Activated CD4-positive, alpha-beta T cell treated with anti-CD3 and anti-CD28 coated beads, Interleukin-2, amount 50 U/mL, for 48 hours (primary cell): ENCODE results near the gene ASTN2.
"Not testable (repeated sequence)": the region's sequence is repeated elsewhere in the genome, so short reads cannot be mapped to it uniquely, and the experiment has no call there.

Experiments
- DNase-seq, 2 experiments: peaks; one replicate each; pipeline ENCODE4 v3.0.0-alpha.2; 2020

The ASTN2 gene

DNA sequence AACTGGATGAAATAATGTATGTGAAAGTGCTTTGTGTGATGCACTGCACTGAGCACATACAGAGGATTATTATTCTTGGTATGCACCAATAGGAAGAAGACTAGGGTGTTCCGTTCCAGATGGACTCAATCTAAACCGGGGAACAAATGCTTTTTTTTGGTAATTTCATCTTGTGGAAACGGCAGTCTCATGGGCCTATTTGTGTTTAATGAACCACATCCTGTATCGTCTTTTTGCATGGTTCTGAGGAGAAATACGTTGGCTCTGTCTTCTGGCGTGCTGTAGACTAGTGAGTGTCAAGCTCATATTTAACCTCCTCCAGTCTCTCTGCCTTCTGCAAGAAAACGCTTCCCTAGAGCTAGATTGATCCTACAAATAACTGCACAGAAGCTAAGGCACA is 697.7 kb downstream of the ASTN2 start:
- DNase-seq: no peak

GRCh38 chr9:116716438-116716837 is 698.4 kb downstream of the ASTN2 start:
- no peak for DNase-seq

DNA sequence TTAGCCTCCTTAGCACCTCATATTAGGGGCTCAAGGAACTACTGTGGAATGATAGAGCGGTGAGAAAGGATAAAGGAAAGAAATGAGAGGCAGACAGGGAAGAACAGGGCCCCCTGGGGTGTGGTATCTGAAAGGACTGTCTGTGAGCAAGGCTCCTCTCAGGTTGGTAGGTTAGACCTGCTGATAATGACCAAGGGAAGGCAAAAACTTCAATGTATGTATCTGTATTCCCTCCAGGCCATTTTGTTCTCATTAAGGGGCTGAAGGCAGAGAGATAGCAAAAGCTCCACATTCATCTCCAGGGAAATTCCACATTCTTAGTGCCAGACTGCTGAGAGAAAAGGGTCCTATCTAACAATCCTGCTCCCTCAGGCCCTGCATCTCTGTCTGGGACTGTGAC is 699.1 kb downstream of the ASTN2 start:
- no peak for DNase-seq

DNA sequence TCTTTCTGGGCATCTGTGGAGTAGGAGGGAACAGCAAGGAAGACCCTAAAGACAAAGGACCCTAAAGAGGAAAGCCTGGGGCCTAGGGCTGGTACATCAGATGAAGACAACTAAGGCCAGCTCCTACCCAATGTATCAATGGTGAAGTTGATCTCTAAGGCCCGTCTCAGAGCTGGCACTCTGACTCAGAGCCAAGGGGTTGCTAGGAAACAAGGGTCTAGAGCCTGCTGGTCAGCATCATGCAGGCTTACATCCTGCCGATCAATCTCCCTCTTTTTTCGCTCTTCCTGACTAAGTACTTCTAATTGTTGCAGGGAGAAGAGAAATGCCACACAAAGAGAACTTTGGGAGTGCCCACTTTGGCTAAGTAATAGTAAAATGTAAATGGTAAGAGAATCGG is 701.6 kb downstream of the ASTN2 start:
- no peak for DNase-seq

DNA sequence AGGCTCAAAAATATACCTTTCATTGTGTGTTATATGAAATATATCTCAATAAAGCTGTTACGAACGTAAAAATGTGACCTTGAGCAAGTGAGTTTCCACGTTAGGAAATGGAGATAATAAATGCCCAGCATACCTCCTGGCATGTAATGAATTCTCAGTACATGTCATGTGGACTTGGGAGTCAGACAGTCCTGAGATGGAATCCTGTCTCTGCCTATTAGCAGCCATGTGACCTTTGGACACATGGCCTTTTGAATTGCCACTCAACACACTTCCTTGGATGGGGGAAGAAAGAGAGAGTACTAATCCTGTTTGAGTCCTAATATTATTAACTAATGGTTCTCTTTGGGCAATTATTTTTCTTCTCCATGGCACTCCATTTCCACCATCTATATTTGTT is 702.1 kb downstream of the ASTN2 start:
- no peak for DNase-seq

DNA sequence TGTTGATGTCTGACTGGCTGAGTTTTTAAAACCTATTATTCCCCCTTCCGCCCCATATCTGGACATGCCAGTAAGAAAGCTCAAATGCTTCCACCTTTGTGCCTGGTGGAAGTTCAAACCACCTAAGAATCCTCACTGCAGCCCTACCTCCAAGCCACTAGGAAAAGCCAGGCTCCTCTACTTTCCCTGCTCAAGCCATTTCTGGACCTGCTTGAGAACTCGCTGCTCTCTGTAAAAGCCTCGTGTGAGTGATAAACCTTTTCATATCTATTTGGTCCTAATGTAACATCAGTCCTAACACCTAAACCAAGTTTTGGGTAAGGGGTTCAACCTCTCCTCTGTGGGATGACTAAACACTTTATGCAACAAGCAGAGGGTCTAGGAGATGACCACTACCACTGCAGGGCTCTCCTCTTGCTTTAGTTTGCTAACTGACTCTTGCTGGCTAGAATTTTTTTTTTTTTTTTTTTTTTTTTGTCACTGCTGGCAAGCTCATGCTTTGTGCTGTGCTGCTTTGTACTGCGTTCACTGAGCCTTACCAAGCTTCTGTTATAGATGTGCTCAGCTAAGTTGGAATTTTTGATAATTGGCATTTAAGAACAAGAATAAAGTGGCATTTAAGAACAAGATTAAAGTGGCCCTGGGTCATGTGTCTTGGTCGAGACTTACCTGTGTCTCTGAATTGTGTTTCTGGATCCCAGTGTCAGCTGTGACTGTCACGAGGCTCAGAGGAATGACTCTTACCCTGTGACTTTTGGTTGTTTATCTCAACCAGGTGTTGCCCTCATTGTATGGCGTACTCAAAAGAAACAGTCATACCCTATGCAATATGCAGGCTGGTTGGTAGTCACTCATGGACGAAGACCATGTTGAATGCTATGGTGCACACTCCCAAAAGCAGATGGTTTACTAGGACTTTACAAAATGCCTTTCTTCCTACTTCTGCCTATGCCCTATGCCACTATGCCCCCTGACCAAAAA is 708.3 kb downstream of the ASTN2 start:
- no peak for DNase-seq

GRCh38 chr9:116705531-116705930 is 709.3 kb downstream of the ASTN2 start:
- DNase-seq: no peak

DNA sequence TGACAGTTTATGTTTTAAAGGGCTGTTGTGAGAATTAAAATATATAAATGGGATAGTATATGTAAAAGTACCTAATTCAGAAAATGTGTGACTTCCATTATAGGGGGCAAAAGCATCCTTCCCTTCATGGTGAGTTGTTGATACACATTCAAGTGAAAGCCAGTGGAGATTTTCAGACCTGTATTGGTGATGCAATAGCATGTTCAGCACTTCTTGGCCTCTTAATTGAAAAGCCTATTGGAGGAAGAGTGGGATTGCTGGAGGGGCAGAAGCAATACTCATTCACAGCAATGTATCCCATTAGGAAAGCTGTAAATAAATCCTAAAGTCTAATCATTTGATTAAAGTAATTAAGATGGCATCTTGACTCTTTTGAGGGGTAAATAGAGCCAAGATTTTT is 710.4 kb downstream of the ASTN2 start:
- DNase-seq: no peak

- no peak for DNase-seq
Measured at GRCh38 chr9:116703634-116704033, 711.2 kb downstream of the ASTN2 start.

GRCh38 chr9:116701940-116702642 is 712.8 kb downstream of the ASTN2 start:
- DNase-seq: no peak

DNA sequence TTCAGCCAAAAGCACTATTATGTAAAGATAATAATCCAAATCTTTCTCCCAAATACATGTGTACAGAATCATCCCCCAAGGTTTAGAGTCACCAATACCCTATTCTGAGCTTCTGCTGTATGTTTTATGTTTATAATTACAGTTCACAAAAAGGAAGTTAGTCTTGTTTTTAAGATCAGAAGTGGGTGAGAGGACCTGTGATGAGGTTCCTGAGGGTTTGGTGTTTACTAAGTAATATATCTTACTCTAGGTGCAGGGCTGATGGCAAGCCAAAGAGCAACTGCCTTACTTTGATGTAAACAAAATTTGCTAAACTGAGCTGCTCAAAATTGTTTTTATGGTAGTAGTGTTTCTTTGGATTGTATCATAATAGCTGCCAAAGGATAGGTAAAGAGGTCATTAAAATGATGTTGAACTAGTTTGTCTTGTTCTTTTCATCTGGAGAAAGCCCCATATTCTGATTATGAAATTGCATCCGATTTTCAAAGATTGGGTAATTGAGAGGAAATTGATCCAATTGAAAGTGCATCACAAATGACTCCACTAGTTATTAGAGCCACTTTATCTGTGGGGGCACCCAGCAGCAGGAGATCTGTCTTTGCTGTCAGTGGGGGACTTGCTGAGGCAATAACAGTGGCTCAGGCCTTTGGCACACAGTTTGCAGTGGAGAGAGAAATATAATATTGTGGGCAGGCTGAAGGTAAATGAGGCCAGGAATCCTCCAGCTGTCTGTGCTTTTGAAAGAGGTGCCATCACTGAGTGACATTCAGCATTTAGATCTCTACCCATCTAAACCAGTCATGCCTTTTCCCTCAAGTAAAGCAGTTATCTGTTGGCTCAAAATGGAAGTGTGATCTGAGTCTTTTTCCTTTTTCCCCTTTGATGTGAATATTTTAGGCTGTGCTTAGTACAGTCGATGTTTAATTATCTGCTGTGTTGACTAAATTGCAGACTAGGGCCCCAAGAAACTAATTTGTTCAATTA is 713.7 kb downstream of the ASTN2 start:
- no peak for DNase-seq

- DNase-seq: no peak
Measured at GRCh38 chr9:116700279-116700678, 714.6 kb downstream of the ASTN2 start.

- no peak for DNase-seq
Measured at GRCh38 chr9:116697887-116698286, 717.0 kb downstream of the ASTN2 start.

- DNase-seq: no peak
Measured at GRCh38 chr9:116697362-116697761, 717.5 kb downstream of the ASTN2 start.

DNA sequence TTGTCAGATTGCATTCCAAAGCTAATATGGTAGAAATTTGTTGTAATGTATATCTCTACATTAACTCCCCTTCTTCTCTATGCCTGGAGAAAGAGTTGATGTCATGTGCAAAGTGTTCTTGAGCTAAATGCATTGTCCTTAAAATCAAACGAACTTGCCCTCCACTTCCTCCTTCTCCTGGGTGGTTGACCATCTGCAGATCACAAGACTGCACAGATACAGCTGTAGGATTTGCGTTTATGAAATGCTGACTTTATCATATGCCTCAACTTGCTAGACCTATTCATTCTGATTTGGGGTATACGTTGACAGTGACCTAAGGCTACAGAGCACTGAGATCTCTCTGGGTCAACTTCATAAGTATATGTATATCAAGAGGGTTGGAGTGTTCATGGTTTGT is 719.4 kb downstream of the ASTN2 start:
- no peak for DNase-seq

DNA sequence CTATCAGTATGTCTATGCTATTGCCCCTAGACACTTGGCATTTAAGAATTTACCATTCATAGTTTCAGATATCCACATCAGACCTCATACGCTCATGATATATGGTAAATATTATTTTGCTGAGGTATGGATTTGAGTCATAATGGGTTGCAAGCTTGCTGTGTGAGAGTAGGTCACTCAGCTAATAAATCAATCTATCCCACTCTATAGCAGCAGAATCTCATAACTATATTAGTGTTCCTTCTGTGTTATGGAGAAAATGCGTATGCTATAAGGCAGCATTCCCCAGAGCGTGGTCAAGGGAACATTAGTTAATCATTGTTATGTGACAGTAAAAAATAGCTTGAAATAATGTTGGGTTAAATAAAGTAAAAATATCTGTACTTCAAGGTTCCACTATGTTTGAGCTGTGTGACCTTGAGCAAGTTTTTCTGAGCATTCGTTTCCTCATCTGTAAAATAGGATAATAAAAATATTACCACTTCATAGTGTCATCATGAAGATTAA is 720.0 kb downstream of the ASTN2 start:
- DNase-seq: no peak

GRCh38 chr9:116693233-116693731 is 721.6 kb downstream of the ASTN2 start:
- DNase-seq: no peak

DNA sequence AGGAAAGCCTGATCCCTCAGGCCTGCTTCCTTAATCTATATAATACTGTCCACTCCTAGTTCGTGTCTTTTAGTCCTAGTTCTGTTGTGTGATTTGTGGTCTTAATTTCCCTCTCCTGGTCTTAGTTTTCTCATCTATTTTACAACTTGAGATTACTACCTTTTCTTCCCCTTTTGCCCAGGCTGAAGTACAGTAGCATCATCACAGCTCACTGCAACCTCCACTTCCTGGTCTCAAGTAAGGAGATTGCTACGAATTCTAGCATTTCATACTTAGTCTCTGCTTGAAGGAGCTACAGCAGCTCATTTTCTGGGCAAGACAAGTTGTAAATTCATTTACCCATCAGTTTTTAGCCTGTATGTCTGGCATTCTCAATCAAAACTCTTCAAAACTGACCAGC is 722.2 kb downstream of the ASTN2 start:
- DNase-seq: no peak

DNA sequence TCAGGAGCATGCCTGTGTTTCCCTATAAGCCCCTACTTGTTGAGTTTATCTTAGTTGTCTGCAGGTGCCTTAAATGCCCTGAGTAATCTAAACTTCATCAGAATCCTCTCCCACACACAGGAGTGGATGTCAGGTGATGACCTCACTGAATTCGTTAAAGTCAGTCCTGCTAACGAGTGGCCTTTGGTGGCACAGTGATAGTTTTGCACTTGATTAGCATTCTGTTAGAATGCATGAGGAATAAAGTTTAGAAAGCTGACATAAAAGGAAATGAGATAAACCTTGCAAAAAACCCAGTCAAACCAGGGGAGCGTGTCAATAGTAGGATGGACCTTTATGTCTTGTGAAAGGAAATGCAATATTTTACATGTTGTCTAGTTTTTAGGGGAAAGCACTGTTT is 723.2 kb downstream of the ASTN2 start:
- DNase-seq: no peak

DNA sequence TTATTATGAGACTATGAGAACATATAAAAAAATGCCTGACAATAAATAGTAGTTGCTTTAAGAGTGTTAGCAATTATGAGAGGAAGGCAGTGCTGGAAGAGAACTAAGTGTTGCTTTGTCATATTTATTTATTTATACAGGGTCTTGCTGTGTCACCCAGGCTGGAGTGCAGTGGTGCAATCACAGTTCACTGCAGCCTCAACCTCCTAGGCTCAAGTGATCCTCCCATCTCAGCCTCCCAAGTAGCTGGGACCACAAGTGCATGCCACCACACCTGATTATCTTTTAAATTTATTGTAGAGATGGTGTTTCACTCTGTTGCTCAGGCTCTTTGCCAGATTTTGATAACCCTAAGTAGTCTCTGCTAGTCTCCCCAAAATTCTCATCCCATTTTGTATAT is 724.1 kb downstream of the ASTN2 start:
- DNase-seq: not testable (repeated sequence)

DNA sequence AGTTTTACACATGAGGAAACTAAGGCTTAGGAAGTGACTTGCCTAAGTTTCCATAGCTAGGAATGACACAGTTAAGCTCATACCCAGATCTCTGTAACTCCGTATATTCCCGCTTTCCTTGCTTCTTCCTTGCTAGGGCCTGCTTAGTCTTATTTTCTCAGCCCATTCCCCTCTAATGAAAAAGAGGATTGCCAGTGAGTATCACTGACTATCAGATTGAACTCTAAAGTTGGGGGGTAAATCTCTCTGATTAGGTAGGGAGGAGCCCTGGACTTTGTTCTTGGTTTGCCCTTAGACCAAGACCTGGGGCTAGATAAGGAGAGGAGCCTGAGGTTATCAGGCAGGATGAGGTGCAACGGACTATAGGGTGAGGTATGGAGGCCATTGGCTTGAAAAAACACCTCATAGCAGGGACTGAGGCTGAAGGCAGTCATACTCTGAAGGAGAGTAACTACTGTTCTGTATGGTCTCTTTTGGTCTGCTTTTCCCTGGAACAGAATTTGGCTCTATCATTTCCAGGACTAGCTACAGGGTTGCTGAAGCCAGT is 725.3 kb downstream of the ASTN2 start:
- DNase-seq: no peak

DNA sequence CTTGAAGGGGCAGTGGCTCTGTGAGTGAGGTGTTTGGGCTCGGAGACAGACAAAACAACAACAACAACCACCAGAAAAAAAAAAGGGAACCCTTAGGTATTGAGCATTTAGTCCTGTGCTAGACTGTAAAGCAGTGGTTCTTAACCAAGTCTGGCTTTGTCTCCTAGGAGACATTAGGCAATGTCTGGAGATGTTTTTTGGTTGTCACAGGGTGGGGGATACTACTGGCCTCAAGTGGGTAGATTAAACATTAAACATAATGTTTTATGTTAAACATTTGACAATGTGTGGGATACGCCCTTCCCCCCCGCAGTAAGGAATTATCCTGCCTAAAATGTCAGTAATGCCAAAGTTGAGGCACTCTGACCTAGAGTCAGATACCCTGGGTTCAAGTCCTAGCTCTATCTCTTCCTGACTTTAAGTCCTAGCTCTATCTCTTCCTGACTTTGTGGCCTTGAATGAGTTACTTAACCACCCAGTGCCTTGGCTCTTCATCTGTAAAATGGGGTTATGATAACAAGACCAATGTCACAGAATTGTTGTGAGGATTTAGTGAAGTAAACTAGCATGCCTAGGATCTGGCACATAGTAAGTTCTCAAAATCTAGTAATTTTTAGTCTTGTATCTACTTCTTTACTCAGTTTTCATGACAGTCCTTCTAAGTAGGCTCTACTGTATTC is 725.9 kb downstream of the ASTN2 start:
- no peak for DNase-seq
